ENCODE measurements around the gene CERS2.
"Not testable (repeated sequence)": the region's sequence is repeated elsewhere in the genome, so short reads cannot be mapped to it uniquely, and the experiment has no call there.

Gene CERS2

DNA sequence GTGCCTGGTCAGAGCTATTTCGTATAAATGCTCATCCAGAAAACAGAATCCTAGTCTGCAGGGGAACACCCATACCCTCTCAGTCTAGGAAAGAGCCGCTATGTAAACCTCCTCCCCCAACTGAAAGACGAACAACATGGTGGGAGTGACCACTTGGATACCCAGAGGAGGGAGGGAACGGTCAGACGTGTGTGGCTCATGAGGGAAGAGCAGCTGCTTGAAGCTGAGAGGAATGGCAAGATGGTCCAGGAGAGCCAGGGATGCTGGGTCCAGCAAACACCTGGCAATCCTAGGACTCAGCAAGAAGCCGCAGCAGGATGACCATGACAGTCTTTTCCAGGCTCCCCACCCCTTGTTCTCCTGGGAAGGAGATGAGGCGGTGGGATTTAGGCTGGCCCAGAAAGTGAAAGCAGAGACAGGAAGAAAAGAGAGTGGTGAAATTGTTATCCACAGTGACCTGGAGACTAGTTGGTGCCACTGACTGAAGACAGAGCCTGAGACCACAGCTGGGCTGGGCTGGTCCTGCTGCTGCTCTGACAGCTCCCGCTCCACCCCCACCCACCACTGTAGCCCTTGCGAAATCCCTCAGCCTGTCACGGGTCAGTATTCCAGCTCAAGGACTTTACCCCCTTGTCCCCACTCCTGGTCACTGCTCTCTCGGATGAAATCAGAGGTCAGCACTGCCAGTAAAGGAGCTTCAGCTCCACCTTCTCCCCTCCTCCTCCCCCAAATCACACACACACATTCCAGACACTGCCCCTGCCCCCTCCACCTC lies 3.6 kb downstream of the CERS2 start:
- DNase-seq (ENCODE audit: low spot score) = peak; percentile 73

- no peak for DNase-seq (ENCODE audit: low spot score)
Measured at GRCh38 chr1:150969626-150970025, 5.0 kb downstream of the CERS2 start.

DNA sequence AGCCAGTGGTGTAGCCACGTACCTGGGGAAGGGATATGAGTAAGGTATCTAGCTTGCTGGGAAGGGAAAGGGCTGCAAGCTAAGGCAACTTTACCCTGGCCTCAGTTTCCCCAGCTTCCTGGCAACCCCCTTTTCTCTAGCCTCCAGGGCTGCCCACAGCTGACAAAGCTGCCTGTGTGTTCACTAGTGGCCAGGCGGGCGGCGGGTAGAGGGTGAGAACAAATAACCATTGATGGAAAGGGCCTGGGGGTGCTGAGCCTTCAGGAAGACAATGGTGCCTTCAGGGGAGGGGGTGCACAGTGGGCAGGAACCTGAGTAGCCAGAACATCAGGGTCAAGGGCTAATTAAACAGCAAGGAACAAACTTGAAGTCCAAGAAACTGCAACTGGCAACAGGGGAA lies 6.1 kb downstream of the CERS2 start:
- DNase-seq (ENCODE audit: low spot score) = no peak

DNA sequence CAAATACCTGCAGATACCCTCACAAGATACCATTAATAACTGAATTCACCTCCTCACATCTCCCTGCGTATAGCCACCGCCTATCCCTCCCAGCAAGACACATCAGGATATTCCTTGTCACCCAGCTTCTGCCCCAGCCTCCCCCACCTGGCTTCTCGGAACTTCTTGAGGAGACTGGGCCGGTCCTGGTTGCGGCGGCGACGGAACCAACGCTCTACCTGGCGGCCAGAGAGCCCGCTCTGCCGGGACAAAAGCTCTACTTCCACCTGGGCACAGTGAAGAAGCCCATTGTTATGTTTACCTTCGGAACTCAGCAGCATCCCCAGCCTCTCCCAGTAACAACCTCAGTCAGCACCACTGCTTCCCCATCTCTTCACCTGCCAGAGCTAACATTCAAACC lies 6.7 kb downstream of the CERS2 start:
- DNase-seq (ENCODE audit: low spot score) = no peak

GRCh38 chr1:150966011-150966410 lies 8.6 kb downstream of the CERS2 start:
- DNase-seq (ENCODE audit: low spot score) = no peak

- DNase-seq (ENCODE audit: low spot score) = no peak
Measured at GRCh38 chr1:150965605-150966004, 9.0 kb downstream of the CERS2 start.

DNA sequence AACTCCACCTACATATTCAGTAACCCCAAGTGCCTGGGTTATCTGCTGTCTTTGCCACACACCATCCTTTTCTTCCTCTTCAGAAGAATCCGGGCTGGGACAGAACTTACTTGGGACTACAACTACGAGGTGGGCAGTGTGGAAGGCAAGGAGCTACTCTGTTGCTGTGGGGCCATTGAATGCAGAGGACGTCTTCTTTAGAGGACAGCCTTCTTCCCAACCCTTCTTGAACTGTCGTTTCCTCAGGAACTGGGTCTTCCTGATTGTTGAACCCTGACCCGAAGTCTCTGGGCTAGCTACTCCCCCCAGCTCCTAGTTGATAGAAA lies 10.5 kb downstream of the CERS2 start:
- no peak for DNase-seq (ENCODE audit: low spot score)

DNA sequence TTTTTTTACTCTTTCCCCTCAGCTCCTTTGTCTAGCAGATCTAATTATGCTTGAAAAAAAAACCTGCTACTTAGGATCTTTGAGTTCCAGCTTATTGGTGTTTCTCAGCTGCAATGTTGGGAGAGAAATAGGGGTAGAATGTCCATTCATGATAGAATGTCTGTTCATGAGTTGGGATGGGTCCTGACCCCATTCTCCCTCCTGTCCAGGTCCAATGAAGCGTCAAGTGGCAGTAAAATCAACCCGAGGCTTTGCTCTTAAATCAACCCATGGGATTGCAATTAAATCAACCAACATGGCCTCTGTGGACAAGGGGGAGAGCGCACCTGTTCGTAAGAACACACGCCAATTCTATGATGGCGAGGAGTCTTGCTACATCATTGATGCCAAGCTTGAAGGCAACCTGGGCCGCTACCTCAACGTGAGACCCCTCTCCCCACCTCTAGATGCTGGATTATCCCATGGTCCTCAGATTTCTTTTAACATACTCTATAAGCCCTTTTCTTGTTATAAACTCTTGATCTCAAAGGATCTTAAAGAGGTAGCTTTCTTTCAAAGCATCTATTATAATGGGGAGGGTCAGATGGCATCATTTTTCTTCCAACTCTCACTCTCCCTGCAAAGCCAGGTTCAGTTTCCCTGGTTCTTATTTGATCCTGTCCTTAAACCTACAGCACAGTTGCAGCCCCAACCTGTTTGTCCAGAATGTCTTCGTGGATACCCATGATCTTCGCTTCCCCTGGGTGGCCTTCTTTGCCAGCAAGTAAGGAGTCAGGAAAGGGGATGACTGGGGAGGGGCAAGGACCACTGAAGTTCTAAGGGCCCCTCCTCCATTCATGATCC lies 11.1 kb downstream of the CERS2 start:
- no peak for DNase-seq (ENCODE audit: low spot score)

- no peak for DNase-seq (ENCODE audit: low spot score)
Measured at GRCh38 chr1:150961756-150962155, 12.9 kb downstream of the CERS2 start.

DNA sequence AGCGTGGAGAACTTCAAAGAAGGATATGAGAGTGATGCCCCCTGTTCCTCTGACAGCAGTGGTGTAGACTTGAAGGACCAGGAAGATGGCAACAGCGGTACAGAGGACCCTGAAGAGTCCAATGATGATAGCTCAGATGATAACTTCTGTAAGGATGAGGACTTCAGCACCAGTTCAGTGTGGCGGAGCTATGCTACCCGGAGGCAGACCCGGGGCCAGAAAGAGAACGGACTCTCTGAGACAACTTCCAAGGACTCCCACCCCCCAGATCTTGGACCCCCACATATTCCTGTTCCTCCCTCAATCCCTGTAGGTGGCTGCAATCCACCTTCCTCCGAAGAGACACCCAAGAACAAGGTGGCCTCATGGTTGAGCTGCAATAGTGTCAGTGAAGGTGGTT lies 14.0 kb downstream of the CERS2 start:
- no peak for DNase-seq (ENCODE audit: low spot score)

GRCh38 chr1:150957666-150958065 lies 17.0 kb downstream of the CERS2 start:
- DNase-seq (ENCODE audit: low spot score) = no peak

DNA sequence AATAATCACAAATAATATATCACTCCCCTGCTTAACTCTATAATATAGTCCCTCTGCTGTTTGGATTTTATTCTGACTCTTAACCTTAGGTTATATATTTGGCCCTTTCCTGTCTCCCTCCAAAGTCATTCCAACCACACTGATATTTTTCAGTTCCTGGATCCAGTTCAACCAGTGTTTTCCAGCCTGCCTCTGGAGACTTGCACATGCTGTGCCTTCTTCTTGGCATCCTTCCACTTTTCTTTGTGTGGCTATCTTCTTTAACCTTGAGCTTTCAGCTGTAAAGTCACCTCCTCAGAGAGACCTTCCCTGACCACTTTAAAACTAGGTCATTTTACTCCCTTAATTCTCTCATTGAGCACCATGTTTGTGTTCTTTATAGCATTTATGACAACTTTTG lies 19.4 kb downstream of the CERS2 start:
- no peak for DNase-seq (ENCODE audit: low spot score)

- no peak for DNase-seq (ENCODE audit: low spot score)
Measured at GRCh38 chr1:150954708-150955107, 19.9 kb downstream of the CERS2 start.

DNA sequence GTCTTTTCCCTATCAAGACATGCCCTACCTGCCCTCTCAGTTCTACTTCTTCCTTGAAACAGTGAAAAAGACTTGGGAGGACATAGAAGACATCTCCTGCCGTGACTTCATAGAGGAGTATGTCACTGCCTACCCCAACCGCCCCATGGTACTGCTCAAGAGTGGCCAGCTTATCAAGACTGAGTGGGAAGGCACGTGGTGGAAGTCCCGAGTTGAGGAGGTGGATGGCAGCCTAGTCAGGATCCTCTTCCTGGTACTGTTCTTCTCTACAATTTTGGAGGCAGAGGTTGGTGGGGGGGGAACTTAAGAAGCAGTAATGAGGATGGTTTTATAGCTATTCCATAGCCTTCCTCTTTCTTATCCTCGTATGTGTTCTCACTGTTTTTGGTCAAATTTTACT lies 29.8 kb downstream of the CERS2 start:
- DNase-seq (ENCODE audit: low spot score) = no peak

GRCh38 chr1:150931773-150932172 lies 42.9 kb downstream of the CERS2 start:
- no peak for DNase-seq (ENCODE audit: low spot score)

GRCh38 chr1:150928775-150929174 lies 45.9 kb downstream of the CERS2 start:
- not testable (repeated sequence) for DNase-seq (ENCODE audit: low spot score)

- DNase-seq (ENCODE audit: low spot score) = no peak
Measured at GRCh38 chr1:150928286-150928685, 46.3 kb downstream of the CERS2 start.

- no peak for DNase-seq (ENCODE audit: low spot score)
Measured at GRCh38 chr1:150927624-150928023, 47.0 kb downstream of the CERS2 start.

- peak; percentile 92 for DNase-seq (ENCODE audit: low spot score)
Measured at GRCh38 chr1:150926097-150926741, 48.4 kb downstream of the CERS2 start, which contains the start of gene SETDB1. TSS of gene SETDB1 (plus strand) at chr1:150926363. CDS start at chr1:150927715, 1,352 bp downstream.

GRCh38 chr1:150925080-150925479 lies 49.6 kb downstream of the CERS2 start:
- DNase-seq (ENCODE audit: low spot score) = no peak

DNA sequence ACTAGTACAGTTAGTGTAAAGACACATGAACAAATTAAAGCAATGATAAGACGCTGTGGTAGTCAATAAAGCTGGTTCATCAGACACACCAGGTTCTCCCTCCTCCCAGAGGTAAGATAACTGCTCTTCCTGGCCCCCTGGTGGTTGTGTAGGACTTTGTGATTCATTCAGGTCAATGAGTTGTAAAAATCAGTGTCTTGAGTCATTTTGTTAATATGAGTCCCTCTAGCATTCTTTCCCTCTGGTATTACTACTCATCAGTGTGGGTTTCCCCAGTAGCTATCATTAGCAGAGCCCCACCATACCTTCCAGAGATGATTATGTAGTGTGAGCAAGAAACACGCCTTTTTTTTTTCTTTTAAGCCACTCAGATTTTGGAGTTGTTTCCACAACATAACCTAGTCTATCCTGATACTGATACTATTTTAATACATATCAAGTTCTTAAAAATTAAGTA lies 52.1 kb downstream of the CERS2 start:
- peak; percentile 78 for DNase-seq (ENCODE audit: low spot score)

- no peak for DNase-seq (ENCODE audit: low spot score)
Measured at GRCh38 chr1:150917387-150917786, 57.2 kb downstream of the CERS2 start.

Data from hepatic stellate cell (primary cell).